SK-N-SH (cell line): ENCODE data around the gene OPHN1. TPM values are rescaled to one million over a fixed set of nuclear protein-coding genes. Genes with fewer than 3 reads are reported as not detected.

Source experiments
- CTCF ChIA-PET: fragments of 300-600, 350-600 bp; formaldehyde crosslinking; extraction: SDS; loops from one replicate; lab custom pipeline; 2021; lab: Yijun Ruan, JAX
- POLR2A ChIA-PET: fragments of 350-600 bp; sonication (Branson Sonifier 250); formaldehyde crosslinking; extraction: SDS; loops from one replicate; lab custom pipeline; 2020; ENCODE audit warnings: antibody characterized with exemption, inconsistent platforms; lab: Yijun Ruan, JAX
- DNase-seq: peaks from one replicate; pipeline ENCODE4 v3.0.0; 2012
- H2AFZ ChIP-seq: fragments of 200-600 bp; sonication (generic); 2 replicates; pipeline ENCODE4 v1.8.1; 2016; ENCODE audit warnings: antibody characterized with exemption, mild to moderate bottlenecking, low read depth
- H3F3A ChIP-seq: fragments of 200-600 bp; sonication (generic); replicated peaks from 2 replicates; pipeline ENCODE3; 2016; ENCODE audit warnings: antibody characterized with exemption, mild to moderate bottlenecking; ENCODE audit not compliant: insufficient read depth
- H3K27ac ChIP-seq, 2 experiments: fragments of 200-500 bp in 1 of 2; fragments of 200-600 bp in 1 of 2; sonication (Bioruptor generic) in 1 of 2; sonication (generic), shearing (Covaris generic) in 1 of 2; 2 replicates each; pipeline versions ENCODE4 v1.5.1 to v1.6.1; 2014 to 2016; ENCODE audit warnings: low read depth in 2 of 2, inconsistent platforms in 1 of 2, low read length in 1 of 2, mild to moderate bottlenecking in 1 of 2, mixed read lengths in 1 of 2
- H3K27me3 ChIP-seq: fragments of 200-600 bp; sonication (generic), shearing (Covaris generic); 2 replicates; pipeline ENCODE4 v1.6.1; 2016; ENCODE audit warnings: mixed run types; ENCODE audit not compliant: insufficient read depth
- H3K36me3 ChIP-seq, 2 experiments: fragments of 200-500 bp in 1 of 2; fragments of 200-600 bp in 1 of 2; sonication (Bioruptor generic) in 1 of 2; sonication (generic) in 1 of 2; replicated peaks in 1 of 2; 2 replicates each; pipeline versions ENCODE3 to v1.5.1; 2014 to 2016; ENCODE audit warnings: low read length in 1 of 2, mild to moderate bottlenecking in 1 of 2; ENCODE audit not compliant: insufficient read depth in 2 of 2, control insufficient read depth in 1 of 2
- H3K4me1 ChIP-seq, 2 experiments: fragments of 200-500 bp in 1 of 2; fragments of 200-600 bp in 1 of 2; sonication (Bioruptor generic) in 1 of 2; sonication (generic), shearing (Covaris generic) in 1 of 2; 2 replicates each; pipeline versions ENCODE4 v1.5.1 to v1.6.1; 2014 to 2016; ENCODE audit warnings: low read depth in 1 of 2, low read length in 1 of 2, mixed run types in 1 of 2; ENCODE audit not compliant: insufficient read depth in 2 of 2, control insufficient read depth in 1 of 2
- H3K4me2 ChIP-seq: fragments of 200-600 bp; sonication (generic), shearing (Covaris generic); 2 replicates; pipeline ENCODE4 v1.6.1; 2017; ENCODE audit warnings: mixed run types
- H3K4me3 ChIP-seq, 2 experiments: fragments of 200-500 bp in 1 of 2; fragments of 200-600 bp in 1 of 2; sonication (Bioruptor generic) in 1 of 2; sonication (generic), shearing (Covaris generic) in 1 of 2; 2 replicates each; pipeline versions ENCODE4 v1.5.1 to v1.8.1; 2014 to 2016; ENCODE audit warnings: low read depth in 2 of 2, inconsistent platforms in 1 of 2, low read length in 1 of 2, mild to moderate bottlenecking in 1 of 2, mixed read lengths in 1 of 2, moderate library complexity in 1 of 2
- H3K79me2 ChIP-seq: fragments of 200-600 bp; sonication (generic); 2 replicates; pipeline ENCODE4 v1.8.1; 2017; ENCODE audit warnings: mild to moderate bottlenecking; ENCODE audit not compliant: insufficient read depth
- H3K9ac ChIP-seq: fragments of 200-600 bp; sonication (generic); 2 replicates; pipeline ENCODE4 v1.6.1; 2017; ENCODE audit warnings: mixed run types
- H3K9me2 ChIP-seq: fragments of 200-600 bp; sonication (generic); 2 replicates; pipeline ENCODE4 v1.6.1; 2017; ENCODE audit warnings: mixed run types
- H3K9me3 ChIP-seq: fragments of 200-600 bp; sonication (generic); 2 replicates; pipeline ENCODE4 v1.6.1; 2017; ENCODE audit warnings: mixed run types, mild to moderate bottlenecking, moderate library complexity
- H4K20me1 ChIP-seq: fragments of 200-600 bp; sonication (generic); 2 replicates; pipeline ENCODE4 v1.6.1; 2017; ENCODE audit warnings: mild to moderate bottlenecking, mixed run types; ENCODE audit not compliant: insufficient read depth
- EZH2phosphoT487 ChIP-seq: fragments of 200-600 bp; sonication (generic); IDR thresholded peaks from 2 replicates; pipeline ENCODE4 v1.6.1; 2017; ENCODE audit warnings: low read depth, mixed run types, mild to moderate bottlenecking, antibody characterized with exemption, moderate library complexity, borderline replicate concordance
- FOSL2 ChIP-seq: IDR thresholded peaks from 2 replicates; pipeline ENCODE4 v1.4.0; 2012; ENCODE audit warnings: low read depth, mild to moderate bottlenecking, moderate library complexity, borderline replicate concordance
- FOXJ3 ChIP-seq: sonication (generic); formaldehyde crosslinking; IDR thresholded peaks from 2 replicates; pipeline ENCODE4 v1.5.1; 2020; ENCODE audit warnings: mild to moderate bottlenecking, missing genetic modification reagents
- GABPA ChIP-seq: IDR thresholded peaks from 2 replicates; pipeline ENCODE4 v1.4.0; 2012; ENCODE audit warnings: low read depth, mild to moderate bottlenecking
- GATA2 ChIP-seq: sonication (generic); formaldehyde crosslinking; IDR thresholded peaks from 2 replicates; pipeline ENCODE4 v1.5.0; 2020; ENCODE audit warnings: mild to moderate bottlenecking, missing genetic modification reagents
- JUND ChIP-seq: IDR thresholded peaks from 2 replicates; pipeline ENCODE4 v1.4.0; 2012
- MXI1 ChIP-seq: IDR thresholded peaks from 2 replicates; pipeline ENCODE4 v1.6.1; 2012; ENCODE audit warnings: mild to moderate bottlenecking, low read depth, low read length, improper control_type of control experiment
- NFIC ChIP-seq: IDR thresholded peaks from 2 replicates; pipeline ENCODE4 v1.4.0; 2012; ENCODE audit warnings: borderline replicate concordance
- POLR2AphosphoS5 ChIP-seq: IDR thresholded peaks from 2 replicates; pipeline ENCODE4 v1.6.1; 2012; ENCODE audit warnings: low read depth, low read length
- RCOR1 ChIP-seq: fragments of 150-350 bp; IDR thresholded peaks from 2 replicates; pipeline ENCODE4 v1.6.1; 2017; ENCODE audit warnings: antibody characterized with exemption, low read length
- REST ChIP-seq: IDR thresholded peaks from 2 replicates; pipeline ENCODE4 v1.6.1; 2012; ENCODE audit warnings: mild to moderate bottlenecking, low read depth, low read length, moderate library complexity
- SIN3A ChIP-seq: IDR thresholded peaks from 2 replicates; pipeline ENCODE4 v1.6.1; 2012; ENCODE audit warnings: low read depth, mild to moderate bottlenecking, low read length, moderate library complexity, borderline replicate concordance
- SMC3 ChIP-seq: IDR thresholded peaks from 2 replicates; pipeline ENCODE4 v1.6.1; 2012; ENCODE audit warnings: low read depth, low read length, improper control_type of control experiment
- TCF12 ChIP-seq: IDR thresholded peaks from 2 replicates; pipeline ENCODE4 v1.4.0; 2012
- TEAD4 ChIP-seq: IDR thresholded peaks from 2 replicates; pipeline ENCODE4 v1.4.0; 2012; ENCODE audit warnings: mild to moderate bottlenecking, borderline replicate concordance; ENCODE audit not compliant: insufficient read depth
- YY1 ChIP-seq: IDR thresholded peaks from 2 replicates; pipeline ENCODE4 v1.4.0; 2012; ENCODE audit warnings: low read depth, mild to moderate bottlenecking
- WGBS: methylation state at CpG from one replicate; pipeline ENCODE4 v1.1.6; 2017; ENCODE audit warnings: low lambda C conversion rate; 5-methylcytosine and 5-hydroxymethylcytosine counted together
- polyA plus RNA-seq, 3 experiments: library from polyadenylated mRNA; depleted of rRNA; stranded (reverse); fragments of >200 nt; gene quantifications; 2 replicates each; pipeline ENCODE4 v1.2.3, GENCODE V29; 2012
- TF ChIP-seq, protein P1 (sequence below): fragments of 200-600 bp; sonication (generic); IDR thresholded peaks from 2 replicates; pipeline ENCODE4 v1.6.1; 2017; ENCODE audit warnings: antibody characterized with exemption, mild to moderate bottlenecking, moderate library complexity
- TF ChIP-seq, protein P2 (sequence below): IDR thresholded peaks from 2 replicates; pipeline ENCODE4 v1.4.0; 2012; ENCODE audit warnings: low read depth
- TF ChIP-seq, protein P3 (sequence below): fragments of 150-350 bp; IDR thresholded peaks from 2 replicates; pipeline ENCODE4 v1.6.1; 2017; ENCODE audit warnings: antibody characterized with exemption, low read length, low read depth, borderline replicate concordance
- TF ChIP-seq, protein P4 (sequence below): IDR thresholded peaks from 2 replicates; pipeline ENCODE4 v1.4.0; 2012; ENCODE audit warnings: low read depth, borderline replicate concordance
- TF ChIP-seq, protein P5 (sequence below): fragments of 150-350 bp; IDR thresholded peaks from 2 replicates; pipeline ENCODE4 v1.6.1; 2016; ENCODE audit warnings: mild to moderate bottlenecking, low read depth, low read length

OPHN1 gene
- polyA plus RNA-seq, 1 of the 3 experiments (the other 2 are of a cell fraction) = 1.7 TPM

- no peak overlapping the region for H3K27ac ChIP-seq
- H2AFZ ChIP-seq = no peak overlapping the region
- no peaks in the 10 kb centered on the region for H3K9me3 ChIP-seq
- H3K9me2 ChIP-seq = no peaks in the 10 kb centered on the region
- TF ChIP-seq, protein P1, sequence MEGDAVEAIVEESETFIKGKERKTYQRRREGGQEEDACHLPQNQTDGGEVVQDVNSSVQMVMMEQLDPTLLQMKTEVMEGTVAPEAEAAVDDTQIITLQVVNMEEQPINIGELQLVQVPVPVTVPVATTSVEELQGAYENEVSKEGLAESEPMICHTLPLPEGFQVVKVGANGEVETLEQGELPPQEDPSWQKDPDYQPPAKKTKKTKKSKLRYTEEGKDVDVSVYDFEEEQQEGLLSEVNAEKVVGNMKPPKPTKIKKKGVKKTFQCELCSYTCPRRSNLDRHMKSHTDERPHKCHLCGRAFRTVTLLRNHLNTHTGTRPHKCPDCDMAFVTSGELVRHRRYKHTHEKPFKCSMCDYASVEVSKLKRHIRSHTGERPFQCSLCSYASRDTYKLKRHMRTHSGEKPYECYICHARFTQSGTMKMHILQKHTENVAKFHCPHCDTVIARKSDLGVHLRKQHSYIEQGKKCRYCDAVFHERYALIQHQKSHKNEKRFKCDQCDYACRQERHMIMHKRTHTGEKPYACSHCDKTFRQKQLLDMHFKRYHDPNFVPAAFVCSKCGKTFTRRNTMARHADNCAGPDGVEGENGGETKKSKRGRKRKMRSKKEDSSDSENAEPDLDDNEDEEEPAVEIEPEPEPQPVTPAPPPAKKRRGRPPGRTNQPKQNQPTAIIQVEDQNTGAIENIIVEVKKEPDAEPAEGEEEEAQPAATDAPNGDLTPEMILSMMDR = no peak
- TF ChIP-seq JUND (no peak), SMC3 (no peak)
- TF ChIP-seq, protein P2, sequence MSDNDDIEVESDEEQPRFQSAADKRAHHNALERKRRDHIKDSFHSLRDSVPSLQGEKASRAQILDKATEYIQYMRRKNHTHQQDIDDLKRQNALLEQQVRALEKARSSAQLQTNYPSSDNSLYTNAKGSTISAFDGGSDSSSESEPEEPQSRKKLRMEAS = no peak
- TF ChIP-seq, protein P3, sequence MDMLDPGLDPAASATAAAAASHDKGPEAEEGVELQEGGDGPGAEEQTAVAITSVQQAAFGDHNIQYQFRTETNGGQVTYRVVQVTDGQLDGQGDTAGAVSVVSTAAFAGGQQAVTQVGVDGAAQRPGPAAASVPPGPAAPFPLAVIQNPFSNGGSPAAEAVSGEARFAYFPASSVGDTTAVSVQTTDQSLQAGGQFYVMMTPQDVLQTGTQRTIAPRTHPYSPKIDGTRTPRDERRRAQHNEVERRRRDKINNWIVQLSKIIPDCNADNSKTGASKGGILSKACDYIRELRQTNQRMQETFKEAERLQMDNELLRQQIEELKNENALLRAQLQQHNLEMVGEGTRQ = no peak
- DNase-seq = no peak
- no peaks in the 10 kb centered on the region for H3F3A ChIP-seq
- no peak overlapping the region for H3K9ac ChIP-seq
- no peaks in the 10 kb centered on the region for H3K79me2 ChIP-seq
- H3K4me1 ChIP-seq = no peaks in the 10 kb centered on the region
- no peak overlapping the region for H3K4me3 ChIP-seq
- ChIA-PET POLR2A (no interaction called here), CTCF (no interaction called here)
- H3K36me3 ChIP-seq = no peaks in the 10 kb centered on the region
- H3K27me3 ChIP-seq = no peaks in the 10 kb centered on the region
- H4K20me1 ChIP-seq = no peaks in the 10 kb centered on the region
- H3K4me2 ChIP-seq = no peak overlapping the region
These were observed 56.9 kb downstream of the OPHN1 start for GRCh38 chrX:68376373-68376772.

- no peaks in the 10 kb centered on the region for H3K4me1 ChIP-seq
- POLR2A ChIA-PET = no interaction called here
These were observed 57.5 kb downstream of the OPHN1 start for GRCh38 chrX:68375803-68376202.

More at GRCh38 chrX:68375803-68376202, 57.5 kb downstream of the OPHN1 start:
- no peak for DNase-seq
- H3K27me3 ChIP-seq = no peaks in the 10 kb centered on the region
- H3K9ac ChIP-seq = no peak overlapping the region
- H3F3A ChIP-seq = no peaks in the 10 kb centered on the region
- TF ChIP-seq MXI1 = no peak
- TF ChIP-seq SIN3A = no peak
- TF ChIP-seq, protein P4, sequence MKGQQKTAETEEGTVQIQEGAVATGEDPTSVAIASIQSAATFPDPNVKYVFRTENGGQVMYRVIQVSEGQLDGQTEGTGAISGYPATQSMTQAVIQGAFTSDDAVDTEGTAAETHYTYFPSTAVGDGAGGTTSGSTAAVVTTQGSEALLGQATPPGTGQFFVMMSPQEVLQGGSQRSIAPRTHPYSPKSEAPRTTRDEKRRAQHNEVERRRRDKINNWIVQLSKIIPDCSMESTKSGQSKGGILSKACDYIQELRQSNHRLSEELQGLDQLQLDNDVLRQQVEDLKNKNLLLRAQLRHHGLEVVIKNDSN = no peak
- no peak for TF ChIP-seq REST
- no peak for TF ChIP-seq POLR2AphosphoS5
- TF ChIP-seq YY1 = no peak
- no peak for TF ChIP-seq RCOR1
- TF ChIP-seq FOSL2 = no peak
- TF ChIP-seq NFIC = no peak
- TF ChIP-seq, protein P5, sequence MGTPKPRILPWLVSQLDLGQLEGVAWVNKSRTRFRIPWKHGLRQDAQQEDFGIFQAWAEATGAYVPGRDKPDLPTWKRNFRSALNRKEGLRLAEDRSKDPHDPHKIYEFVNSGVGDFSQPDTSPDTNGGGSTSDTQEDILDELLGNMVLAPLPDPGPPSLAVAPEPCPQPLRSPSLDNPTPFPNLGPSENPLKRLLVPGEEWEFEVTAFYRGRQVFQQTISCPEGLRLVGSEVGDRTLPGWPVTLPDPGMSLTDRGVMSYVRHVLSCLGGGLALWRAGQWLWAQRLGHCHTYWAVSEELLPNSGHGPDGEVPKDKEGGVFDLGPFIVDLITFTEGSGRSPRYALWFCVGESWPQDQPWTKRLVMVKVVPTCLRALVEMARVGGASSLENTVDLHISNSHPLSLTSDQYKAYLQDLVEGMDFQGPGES = no peak
- no peak for TF ChIP-seq GATA2
- TF ChIP-seq TCF12 = no peak
- no peak for TF ChIP-seq TEAD4
- TF ChIP-seq GABPA = no peak
- TF ChIP-seq, protein P2 = no peak
- no peak for TF ChIP-seq EZH2phosphoT487
- TF ChIP-seq FOXJ3 (CRISPR knock-in tag) = no peak
- no peak overlapping the region for H2AFZ ChIP-seq
- 46% methylated on average over 2 of the region's 2 CpGs for WGBS
- H3K4me2 ChIP-seq = no peak overlapping the region
- H3K9me3 ChIP-seq = no peaks in the 10 kb centered on the region
- no peaks in the 10 kb centered on the region for H3K36me3 ChIP-seq
- H3K27ac ChIP-seq = no peak overlapping the region
- no peaks in the 10 kb centered on the region for H4K20me1 ChIP-seq
- H3K4me3 ChIP-seq = no peak overlapping the region
- CTCF ChIA-PET = no interaction called here
- no peaks in the 10 kb centered on the region for H3K79me2 ChIP-seq
- H3K9me2 ChIP-seq = no peaks in the 10 kb centered on the region
